GM18873 (cell line): ENCODE results near the gene EVX1.

Experiments
- ATAC-seq: cut with Tn5 transposase; IDR thresholded peaks from one replicate; pipeline ENCODE4 v1.9.1; 2021; ENCODE audit warnings: mild to moderate bottlenecking, moderate library complexity, moderate number of reproducible peaks; ENCODE audit not compliant: unreplicated experiment, low FRiP score

EVX1 gene

GRCh38 chr7:27248427-27248806 is 5.8 kb downstream of the EVX1 start:
- ATAC-seq, result no peak

GRCh38 chr7:27248911-27249723 is 6.5 kb downstream of the EVX1 start:
- no peak for ATAC-seq

GRCh38 chr7:27249724-27250556 is 7.3 kb downstream of the EVX1 start:
- ATAC-seq, result no peak

GRCh38 chr7:27250557-27251070 is 8.0 kb downstream of the EVX1 start:
- ATAC-seq, result no peak

GRCh38 chr7:27251136-27251651 is 8.6 kb downstream of the EVX1 start:
- ATAC-seq, result no peak

GRCh38 chr7:27251652-27252590 is 9.3 kb downstream of the EVX1 start:
- no peak for ATAC-seq

GRCh38 chr7:27254625-27255024 is 12.0 kb downstream of the EVX1 start:
- ATAC-seq, result no peak

GRCh38 chr7:27260211-27260610 is 17.6 kb downstream of the EVX1 start:
- ATAC-seq, result no peak

GRCh38 chr7:27262121-27262520 is 19.5 kb downstream of the EVX1 start:
- no peak for ATAC-seq

- ATAC-seq, result no peak
These were observed 21.2 kb downstream of the EVX1 start for GRCh38 chr7:27263781-27264180.

- ATAC-seq, result no peak
These were observed 26.9 kb downstream of the EVX1 start for GRCh38 chr7:27269455-27269854.

- no peak for ATAC-seq
These were observed 28.8 kb downstream of the EVX1 start for GRCh38 chr7:27271384-27271783.

- ATAC-seq, result no peak
These were observed 35.0 kb downstream of the EVX1 start for GRCh38 chr7:27277628-27278027.

- no peak for ATAC-seq
These were observed 41.0 kb downstream of the EVX1 start for GRCh38 chr7:27283558-27283957.

- ATAC-seq, result no peak
These were observed 52.6 kb downstream of the EVX1 start for GRCh38 chr7:27295236-27295635.

- no peak for ATAC-seq
These were observed 54.8 kb downstream of the EVX1 start for GRCh38 chr7:27297356-27297755.
